ENCODE results near the gene RPUSD2. TPM values are rescaled to one million over a fixed set of nuclear protein-coding genes. Genes with fewer than 3 reads are reported as not detected.
A peak's percentile ranks its signal among the peaks of the same experiment; 100 is the strongest.

The RPUSD2 gene
- total and polyA plus RNA-seq, 2 donors (not counting 3 experiments of a cell fraction or from before 2014, with no cell fraction given) = 7.0 to 11.4 TPM

DNA sequence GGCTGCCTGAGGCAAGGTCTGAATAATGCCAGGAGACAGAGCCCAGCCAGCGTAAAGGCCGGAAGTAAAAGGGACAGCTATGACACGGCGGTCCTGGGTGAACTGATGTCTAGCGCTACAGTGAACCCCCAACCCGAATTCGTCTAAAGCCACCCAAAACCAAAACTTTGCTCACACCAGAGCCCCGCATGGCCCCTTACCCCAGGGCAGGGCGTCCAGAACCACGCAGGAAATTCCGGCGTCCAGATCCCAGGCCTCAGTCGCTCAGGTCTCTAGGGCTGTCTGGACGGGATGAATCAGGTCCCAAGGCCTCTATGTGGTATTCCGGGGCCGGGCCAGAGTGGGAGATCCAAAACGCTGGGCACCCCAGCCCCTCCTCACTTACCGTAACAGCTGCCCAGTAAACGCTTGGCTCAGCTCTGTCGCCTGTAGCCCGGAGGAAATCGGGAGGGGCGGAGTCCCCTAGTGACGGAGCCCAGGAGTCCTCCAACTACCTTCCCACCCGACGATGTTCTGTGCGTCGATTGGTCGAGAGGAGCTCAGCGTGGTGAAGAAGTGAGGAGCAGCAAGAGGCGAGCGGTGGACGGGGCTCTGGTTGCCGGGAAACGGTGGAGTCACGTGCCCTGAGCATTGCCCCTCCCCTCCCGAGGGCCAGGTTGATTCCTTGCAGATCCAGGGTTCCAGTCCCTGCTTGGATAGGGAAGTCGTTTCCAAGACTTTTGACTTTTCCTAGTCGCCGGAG lies 4.3 kb upstream of the RPUSD2 start, which contains the start of gene CCDC32:
Gene CCDC32 (minus strand): TSS at position 452 of the 742 bp plus-strand sequence. CDS start 2,027 bp downstream, outside the sequence.
- H3K4me2 ChIP-seq (ENCODE audit: insufficient read depth, low read length) = peak within 1 kb of the TSS; percentile 96
- peak within 1 kb of the TSS; percentile 90 for H2AFZ ChIP-seq (ENCODE audit: low read depth, low read length)
- peak within 1 kb of the TSS; percentile 62 to 90 (median 86) for H3K4me3 ChIP-seq (replicated peaks in 1 of 3; ENCODE audit: insufficient read depth in 1 of 3, low read depth in 1 of 3, low read length in 3 of 3)
- peak; percentile 99 for FAIRE-seq
- intact Hi-C loops (cut with micrococcal nuclease) (loop anchor here (10.0 kb wide), 1 partner anchor 330 kb away; the partner anchor contains the start of gene VPS18), dilution Hi-C loops (cut with MboI; ENCODE audit: extremely low pct_ligation_motif_present, low sequenced_read_pairs) (no loop called here)
- H3K4me1 ChIP-seq (ENCODE audit: control insufficient read depth, extremely low read depth, insufficient read depth, low read length) = peaks cover 13% of the 10 kb centered on the region
- peak; percentile 99 for DNase-seq (ENCODE audit: low read depth, low spot score)
- no peaks in the 10 kb centered on the region for H3K27me3 ChIP-seq (ENCODE audit: control insufficient read depth in 2 of 2, insufficient read depth in 2 of 2, low read length in 2 of 2)
- H3K9me1 ChIP-seq (replicated peaks; ENCODE audit: control insufficient read depth, extremely low read depth, insufficient read depth, low read length) = no peaks in the 10 kb centered on the region
- H4K20me1 ChIP-seq (replicated peaks; ENCODE audit: control insufficient read depth, extremely low read depth, insufficient read depth, low read length) = no peaks in the 10 kb centered on the region
- H3K9me3 ChIP-seq (replicated peaks; ENCODE audit: control insufficient read depth, insufficient read depth, low read length) = no peaks in the 10 kb centered on the region
- H3K27ac ChIP-seq (ENCODE audit: insufficient read depth, low read depth, low read length) = peak within 1 kb of the TSS; percentile 80
- BruUV-seq (replicated peaks) = TSS peak; percentile 74
- no peak for TF ChIP-seq EZH2 (IDR thresholded peaks at IDR 0.05; ENCODE audit: borderline replicate concordance, low read depth, low read length, severe bottlenecking)
- peak; percentile 91 for TF ChIP-seq POLR2A (IDR thresholded peaks at IDR 0.05; ENCODE audit: low read depth, low read length)
- no peak for TF ChIP-seq JUN (IDR thresholded peaks at IDR 0.05; ENCODE audit: borderline replicate concordance, insufficient read depth, insufficient read length, low read depth)
- TF ChIP-seq MAX (IDR thresholded peaks at IDR 0.05; ENCODE audit: insufficient read depth, insufficient read length) = peak; percentile 95
- peak; percentile 83 for TF ChIP-seq POLR2AphosphoS5 (IDR thresholded peaks at IDR 0.05; ENCODE audit: insufficient read depth, low read depth, low read length)
- TF ChIP-seq FOS (IDR thresholded peaks at IDR 0.05; ENCODE audit: borderline replicate concordance, insufficient read depth, low read length) = no peak
- peak within 1 kb of the TSS; percentile 88 for H3K9ac ChIP-seq (replicated peaks; ENCODE audit: extremely low read depth, insufficient read depth, low read length)
- H3K79me2 ChIP-seq (ENCODE audit: control insufficient read depth, insufficient read depth, low read length) = peaks cover 9% of the 10 kb centered on the region
- ChIA-PET CTCF (interaction anchor here (0.5 to 2.2 kb wide), 7 partner anchors 8 to 294 kb away, joined by 3 to 24 read pairs (median 4); no protein-coding TSS in a partner anchor), POLR2A (interaction anchor here (1.0 kb wide), 2 partner anchors 25 to 29 kb away, joined by 3 to 5 read pairs; partner anchors contain the start of gene KNL1)
- no peaks in the 10 kb centered on the region for H3K36me3 ChIP-seq (ENCODE audit: control insufficient read depth in 2 of 2, extremely low read depth in 1 of 2, insufficient read depth in 2 of 2, low read length in 2 of 2)
